Natural killer cell treated with Interleukin-12 subunit alpha and Interleukin-12 subunit beta and Interleukin-15 and Interleukin-18, amount 100 ng/mL, for 72 hours (primary cell): Measurements from ENCODE around the gene ZNF268. TPM values are rescaled to one million over a fixed set of nuclear protein-coding genes. Genes with fewer than 3 reads are reported as not detected.
A peak's percentile ranks its signal among the peaks of the same experiment; 100 is the strongest.

Experiments used
- ATAC-seq, 2 donors: fragments of 150-1000 bp; cut with Tn5 transposase in 1 of 2; sonication (Bioruptor Pico), chemical (Tn5 transposase) in 1 of 2; 2 replicates each; pipeline ENCODE4 v1.10.0; 2021
- DNase-seq: peaks from one replicate; pipeline ENCODE4 v3.0.0; 2022; ENCODE audit warnings: low spot score
- H3K27ac Mint-ChIP-seq, 2 donors: 1 replicate in 1 of 2; 2 replicates in 1 of 2; pipeline ENCODE4 v1.8.0; 2022; ENCODE audit warnings: mixed read lengths in 2 of 2, mild to moderate bottlenecking in 1 of 2, moderate library complexity in 1 of 2
- H3K27me3 Mint-ChIP-seq, 2 donors: 1 replicate in 1 of 2; 2 replicates in 1 of 2; pipeline ENCODE4 v1.8.0; 2022; ENCODE audit warnings: mixed read lengths in 2 of 2
- H3K36me3 Mint-ChIP-seq: one replicate; pipeline ENCODE4 v1.8.0; 2022; ENCODE audit warnings: mixed read lengths
- H3K4me1 Mint-ChIP-seq, 2 donors: 1 replicate in 1 of 2; 2 replicates in 1 of 2; pipeline ENCODE4 v1.8.0; 2022; ENCODE audit warnings: low read depth in 2 of 2, mixed read lengths in 2 of 2, mild to moderate bottlenecking in 1 of 2
- H3K4me3 Mint-ChIP-seq: one replicate; pipeline ENCODE4 v1.8.0; 2022; ENCODE audit warnings: mixed read lengths
- H3K9me3 Mint-ChIP-seq: 2 replicates; pipeline ENCODE4 v1.8.0; 2022; ENCODE audit warnings: mixed read lengths
- total RNA-seq, 2 donors: library from RNA; stranded (reverse); gene quantifications; one replicate each; pipeline ENCODE4 v1.2.3, GENCODE V29; 2022

ZNF268 gene
- total RNA-seq, result 10 to 100 TPM; 18.9 to 23.5 TPM

DNA sequence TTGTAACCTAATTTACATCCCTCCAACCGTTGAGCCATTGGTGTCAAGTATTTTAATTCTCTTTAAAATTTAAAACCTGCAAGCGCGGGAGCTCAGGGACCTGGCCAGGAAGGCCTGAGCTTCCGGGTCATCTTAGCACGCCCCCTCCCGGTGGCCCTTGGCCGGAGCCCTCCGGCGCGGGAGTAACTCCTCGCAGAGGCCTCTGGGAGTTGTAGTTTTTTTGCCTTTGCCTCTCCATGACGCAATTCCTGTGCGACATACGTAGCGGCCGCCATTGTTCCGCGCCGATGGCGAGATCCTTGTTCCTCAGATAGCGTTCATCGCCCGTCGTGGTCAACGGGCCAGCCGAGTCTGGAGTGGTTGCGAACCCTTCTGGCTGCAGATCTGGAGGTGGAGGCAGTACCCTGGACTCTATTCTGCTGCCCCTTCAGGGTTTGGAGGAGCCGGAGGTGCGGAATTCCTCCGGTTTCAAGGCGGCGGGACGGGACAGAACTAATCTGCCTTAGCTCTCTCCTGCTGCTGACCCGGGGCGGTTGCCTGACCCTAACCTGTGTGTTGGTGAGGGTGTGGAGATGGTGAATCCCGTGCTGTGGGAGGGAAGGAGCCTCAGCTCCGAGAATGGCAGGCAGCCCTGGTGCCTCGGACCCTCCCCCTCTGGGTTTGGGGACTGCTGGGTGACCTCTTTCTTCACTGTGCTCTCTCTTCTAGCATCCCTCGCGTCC is at the start of gene ZNF268:
Gene ZNF268 (plus strand): TSS at position 258 of the 722 bp plus-strand sequence. CDS start 503 bp downstream, outside the sequence.
- peak within 1 kb of the TSS; percentile 85 to 94 for H3K27ac Mint-ChIP-seq
- peaks cover 35% of the 10 kb centered on the region for H3K9me3 Mint-ChIP-seq
- H3K27me3 Mint-ChIP-seq, result peaks cover 0 to 5% of the 10 kb centered on the region in 2 donors
- peaks cover 14 to 24% of the 10 kb centered on the region in 2 donors for H3K4me1 Mint-ChIP-seq
- H3K4me3 Mint-ChIP-seq, result peak within 1 kb of the TSS; percentile 96
- DNase-seq, result peak; percentile 94
- peak; percentile 94 to 98 for ATAC-seq
- H3K36me3 Mint-ChIP-seq, result peaks cover 74% of the 10 kb centered on the region

DNA sequence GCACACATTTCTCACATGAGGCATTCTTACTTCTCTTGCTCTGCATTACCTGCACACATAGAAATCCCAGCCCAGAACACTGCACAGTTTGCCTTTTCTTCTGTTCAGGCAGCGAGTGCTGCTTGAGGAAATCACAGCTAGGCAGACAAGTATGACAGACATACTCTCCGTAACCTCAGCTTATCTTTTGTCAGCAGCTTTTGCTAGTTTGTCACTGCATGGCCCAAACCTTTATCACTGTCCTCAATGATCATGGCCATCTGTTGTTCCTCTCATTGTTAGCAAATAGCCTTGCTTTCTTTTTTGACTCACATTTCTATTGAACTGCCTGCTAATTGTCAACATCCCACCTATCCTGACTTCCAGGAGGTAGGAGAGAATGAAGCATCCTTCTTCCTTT is 45.5 kb upstream of the ZNF268 start:
- no peaks in the 10 kb centered on the region for H3K27me3 Mint-ChIP-seq
- no peak overlapping the region for H3K4me3 Mint-ChIP-seq
- no peak for DNase-seq
- H3K9me3 Mint-ChIP-seq, result peaks cover 41% of the 10 kb centered on the region
- H3K27ac Mint-ChIP-seq, result no peak overlapping the region
- H3K36me3 Mint-ChIP-seq, result peaks cover 77% of the 10 kb centered on the region
- H3K4me1 Mint-ChIP-seq, result peaks cover 9 to 13% of the 10 kb centered on the region in 2 donors
- ATAC-seq, result no peak

DNA sequence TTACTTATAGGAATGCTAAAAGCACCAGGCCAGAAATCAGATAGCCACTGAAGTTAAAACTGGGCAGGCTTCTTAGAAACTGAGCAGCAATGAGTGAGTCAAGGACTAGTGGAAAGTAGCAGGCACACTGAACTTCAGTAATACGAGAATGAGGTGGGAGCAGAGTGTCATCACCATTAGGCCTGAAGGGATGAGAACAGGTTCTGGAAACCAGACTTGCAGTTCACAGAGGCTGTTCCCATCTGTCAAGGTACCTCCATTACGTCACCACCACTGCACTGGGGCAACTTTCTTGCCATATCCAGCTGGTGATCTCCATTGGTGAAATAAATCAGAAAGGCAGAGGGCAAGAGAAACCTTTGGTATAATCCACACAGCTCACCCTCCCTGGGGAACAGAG is 35.3 kb upstream of the ZNF268 start:
- H3K9me3 Mint-ChIP-seq, result peaks cover 33% of the 10 kb centered on the region
- no peaks in the 10 kb centered on the region for H3K27me3 Mint-ChIP-seq
- no peaks in the 10 kb centered on the region for H3K4me1 Mint-ChIP-seq
- ATAC-seq (no peak), DNase-seq (no peak)
- no peak overlapping the region for H3K27ac Mint-ChIP-seq
- H3K36me3 Mint-ChIP-seq, result peaks cover 71% of the 10 kb centered on the region
- H3K4me3 Mint-ChIP-seq, result no peak overlapping the region

DNA sequence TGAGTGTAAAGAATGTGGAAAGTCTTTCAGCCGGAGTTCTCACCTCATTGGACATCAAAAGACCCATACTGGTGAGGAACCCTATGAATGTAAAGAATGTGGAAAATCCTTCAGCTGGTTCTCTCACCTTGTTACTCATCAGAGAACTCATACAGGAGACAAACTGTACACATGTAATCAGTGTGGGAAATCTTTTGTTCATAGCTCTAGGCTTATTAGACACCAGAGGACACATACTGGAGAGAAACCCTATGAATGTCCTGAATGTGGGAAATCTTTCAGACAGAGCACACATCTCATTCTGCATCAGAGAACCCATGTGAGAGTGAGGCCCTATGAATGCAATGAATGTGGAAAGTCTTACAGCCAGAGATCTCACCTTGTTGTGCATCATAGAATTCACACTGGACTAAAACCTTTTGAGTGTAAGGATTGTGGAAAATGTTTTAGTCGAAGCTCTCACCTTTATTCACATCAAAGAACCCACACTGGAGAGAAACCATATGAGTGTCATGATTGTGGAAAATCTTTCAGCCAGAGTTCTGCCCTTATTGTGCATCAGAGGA is 25.1 kb upstream of the ZNF268 start:
- H3K9me3 Mint-ChIP-seq, result peaks cover 41% of the 10 kb centered on the region
- peaks cover 79% of the 10 kb centered on the region for H3K36me3 Mint-ChIP-seq
- H3K27me3 Mint-ChIP-seq, result no peaks in the 10 kb centered on the region
- ATAC-seq, result no peak
- DNase-seq, result no peak
- H3K4me1 Mint-ChIP-seq, result no peaks in the 10 kb centered on the region
- H3K27ac Mint-ChIP-seq, result no peak overlapping the region
- no peak overlapping the region for H3K4me3 Mint-ChIP-seq

DNA sequence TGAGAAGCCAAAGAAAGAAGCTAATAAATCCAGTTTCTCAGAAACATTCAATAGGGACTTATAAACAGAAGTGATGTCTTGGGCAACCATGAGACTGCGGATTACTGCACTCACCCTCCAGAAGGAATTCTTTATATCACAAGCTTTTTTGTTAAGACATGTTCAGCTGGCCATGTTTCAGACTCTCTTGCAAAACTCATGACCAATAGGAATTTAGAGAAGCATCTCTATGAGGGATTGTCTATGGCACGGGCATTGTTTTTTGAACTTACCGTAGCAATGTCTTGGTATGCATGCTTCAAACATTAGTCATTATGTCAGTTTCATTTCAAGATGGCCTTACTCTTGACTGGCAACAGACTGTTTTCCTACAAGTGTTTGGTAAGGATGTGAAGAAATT is 15.5 kb upstream of the ZNF268 start:
- no peak for ATAC-seq
- DNase-seq, result no peak
- no peaks in the 10 kb centered on the region for H3K4me1 Mint-ChIP-seq
- peaks cover 14% of the 10 kb centered on the region for H3K9me3 Mint-ChIP-seq
- H3K36me3 Mint-ChIP-seq, result peaks cover 34% of the 10 kb centered on the region
- H3K4me3 Mint-ChIP-seq, result no peak overlapping the region
- H3K27me3 Mint-ChIP-seq, result no peaks in the 10 kb centered on the region
- H3K27ac Mint-ChIP-seq, result no peak overlapping the region

DNA sequence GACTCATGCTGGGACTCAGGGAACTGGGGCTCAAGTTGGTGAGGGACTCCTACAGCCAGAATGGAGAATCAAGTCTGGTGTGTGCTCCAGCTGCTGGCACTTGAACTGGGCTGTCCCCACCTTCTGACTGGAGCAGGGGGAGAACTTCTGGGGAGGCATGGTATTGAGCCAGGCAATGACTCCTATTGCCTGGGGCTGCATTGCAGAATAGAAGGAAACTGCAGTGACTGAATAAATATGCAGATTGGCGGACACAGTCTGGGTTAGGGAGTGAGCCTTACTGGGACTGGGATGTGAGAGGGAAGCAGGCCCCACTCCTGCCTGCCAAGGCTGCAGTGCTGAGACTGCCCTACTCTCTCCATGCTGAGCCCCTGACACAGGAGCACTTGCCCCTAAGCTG is 8.8 kb upstream of the ZNF268 start:
- Mint-ChIP-seq H3K27me3 (peaks cover 0 to 21% of the 10 kb centered on the region in 2 donors), H3K4me3 (no peak overlapping the region), H3K36me3 (peaks cover 31% of the 10 kb centered on the region), H3K27ac (no peak overlapping the region), H3K9me3 (peaks cover 15% of the 10 kb centered on the region), H3K4me1 (no peaks in the 10 kb centered on the region)
- ATAC-seq (no peak), DNase-seq (no peak)

DNA sequence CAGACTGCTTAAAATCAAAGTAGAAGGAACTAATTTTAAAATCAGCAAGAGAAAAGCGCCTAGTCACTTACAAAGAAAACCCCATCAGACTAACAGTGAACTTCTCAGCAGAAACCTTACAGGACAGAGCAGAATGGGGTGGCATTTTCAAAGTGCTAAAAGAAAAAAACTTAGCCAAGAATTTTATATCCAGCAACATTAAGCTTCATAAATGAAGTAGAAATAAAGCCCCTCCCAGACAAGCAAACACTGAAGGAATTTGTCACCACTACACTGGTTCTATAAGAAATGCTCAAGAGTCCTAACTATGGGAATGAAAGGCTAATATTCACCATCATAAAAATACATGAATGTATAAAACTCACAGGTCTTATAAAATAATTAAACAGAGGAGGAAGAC is 6.4 kb upstream of the ZNF268 start:
- ATAC-seq, result no peak
- Mint-ChIP-seq H3K4me1 (no peaks in the 10 kb centered on the region), H3K9me3 (peaks cover 23% of the 10 kb centered on the region), H3K36me3 (peaks cover 42% of the 10 kb centered on the region), H3K27me3 (peaks cover 0 to 21% of the 10 kb centered on the region in 2 donors), H3K4me3 (no peak overlapping the region), H3K27ac (no peak overlapping the region)
- no peak for DNase-seq

DNA sequence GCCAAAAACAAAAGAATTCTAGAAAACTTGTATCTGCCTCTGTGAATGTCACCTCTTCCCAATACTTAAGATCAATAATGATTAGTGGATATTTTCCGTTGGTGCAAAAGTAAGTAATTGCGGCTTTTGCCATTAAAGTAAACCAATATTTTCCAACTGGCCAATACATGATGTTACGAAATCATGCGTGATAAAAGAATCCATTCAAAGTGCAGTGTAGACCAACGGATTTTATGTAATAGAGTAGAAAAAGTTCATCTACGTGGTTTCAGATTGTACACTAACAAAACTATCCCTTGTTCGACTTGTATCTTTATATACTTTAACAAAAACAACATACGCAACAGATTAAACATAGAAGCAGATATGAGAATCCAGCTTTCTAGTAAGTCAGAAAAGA is 626 bp upstream of the ZNF268 start:
- peaks cover 38% of the 10 kb centered on the region for H3K9me3 Mint-ChIP-seq

DNA sequence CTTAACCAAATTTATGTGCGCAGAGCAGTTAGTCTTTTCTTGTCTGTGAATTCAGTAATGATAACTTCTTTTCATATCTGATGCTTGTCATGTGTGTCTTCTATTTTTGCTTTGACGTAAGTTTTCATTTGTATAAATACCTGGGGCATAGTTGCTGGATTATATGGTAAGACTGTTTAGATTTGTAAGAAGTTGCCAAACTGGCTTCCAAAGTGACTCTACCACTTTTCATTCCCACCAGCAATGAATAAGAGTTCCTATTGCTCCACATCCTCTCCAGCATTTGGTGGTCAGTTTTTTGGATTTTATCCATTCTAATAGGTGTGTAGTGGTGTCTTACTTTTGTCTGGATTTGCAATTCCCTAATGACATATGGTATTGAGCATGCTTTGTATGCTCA is 8.9 kb downstream of the ZNF268 start:
- peaks cover 96% of the 10 kb centered on the region for H3K36me3 Mint-ChIP-seq
- H3K9me3 Mint-ChIP-seq, result peaks cover 27% of the 10 kb centered on the region
- no peak overlapping the region for H3K4me3 Mint-ChIP-seq
- H3K4me1 Mint-ChIP-seq, result peaks cover 5 to 7% of the 10 kb centered on the region in 2 donors
- ATAC-seq, result no peak
- H3K27ac Mint-ChIP-seq, result no peak overlapping the region
- no peak for DNase-seq
- H3K27me3 Mint-ChIP-seq, result no peaks in the 10 kb centered on the region

More for the DNA sequence above, 626 bp upstream of the ZNF268 start:
- peaks cover 77% of the 10 kb centered on the region for H3K36me3 Mint-ChIP-seq
- no peak overlapping the region for H3K27ac Mint-ChIP-seq
- DNase-seq (no peak), ATAC-seq (no peak)
- H3K27me3 Mint-ChIP-seq, result peaks cover 0 to 12% of the 10 kb centered on the region in 2 donors
- H3K4me3 Mint-ChIP-seq, result no peak overlapping the region
- H3K4me1 Mint-ChIP-seq, result peaks cover 14 to 24% of the 10 kb centered on the region in 2 donors

DNA sequence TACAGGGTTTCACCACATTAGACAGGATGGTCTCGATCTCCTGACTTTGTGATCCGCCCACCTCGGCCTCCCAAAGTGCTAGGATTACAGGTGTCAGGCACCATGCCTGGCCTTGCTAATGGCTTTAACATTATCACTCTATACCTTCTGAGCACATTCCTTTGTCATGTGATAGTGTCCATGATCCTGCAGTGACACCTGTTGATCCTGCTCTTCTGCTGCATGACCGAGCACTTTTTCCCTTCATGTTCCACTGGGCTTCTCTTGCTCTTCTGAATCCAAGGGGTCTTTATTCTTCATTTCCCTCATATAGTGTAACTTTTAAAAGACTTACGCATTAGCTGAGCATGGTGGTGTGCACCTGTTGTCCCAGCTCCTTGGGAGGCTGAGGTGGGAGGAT is 11.6 kb downstream of the ZNF268 start:
- Mint-ChIP-seq H3K36me3 (peaks cover 83% of the 10 kb centered on the region), H3K9me3 (peaks cover 23% of the 10 kb centered on the region), H3K4me3 (no peak overlapping the region), H3K27ac (no peak overlapping the region), H3K27me3 (no peaks in the 10 kb centered on the region), H3K4me1 (peaks cover 0 to 2% of the 10 kb centered on the region in 2 donors)
- no peak for ATAC-seq
- DNase-seq, result no peak

DNA sequence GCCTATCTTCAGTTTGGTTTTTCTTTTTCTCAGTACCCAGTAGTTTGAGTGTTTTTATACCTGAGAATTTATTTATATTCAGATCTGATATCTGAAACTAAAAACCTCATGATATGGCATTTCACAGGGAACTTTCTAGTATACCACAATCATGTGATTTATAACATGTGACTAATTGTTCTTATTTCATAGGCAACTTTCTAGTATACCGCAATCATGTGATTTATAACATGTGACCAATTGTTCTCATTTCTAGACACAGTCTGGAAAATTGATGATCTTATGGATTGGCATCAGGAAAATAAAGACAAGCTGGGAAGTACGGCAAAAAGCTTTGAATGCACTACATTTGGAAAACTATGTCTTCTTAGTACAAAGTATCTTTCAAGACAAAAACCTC is 20.6 kb downstream of the ZNF268 start:
- no peak for ATAC-seq
- Mint-ChIP-seq H3K27ac (no peak overlapping the region), H3K4me1 (no peaks in the 10 kb centered on the region), H3K36me3 (peaks cover 68% of the 10 kb centered on the region), H3K27me3 (no peaks in the 10 kb centered on the region), H3K9me3 (peaks cover 29% of the 10 kb centered on the region), H3K4me3 (no peak overlapping the region)
- no peak for DNase-seq

DNA sequence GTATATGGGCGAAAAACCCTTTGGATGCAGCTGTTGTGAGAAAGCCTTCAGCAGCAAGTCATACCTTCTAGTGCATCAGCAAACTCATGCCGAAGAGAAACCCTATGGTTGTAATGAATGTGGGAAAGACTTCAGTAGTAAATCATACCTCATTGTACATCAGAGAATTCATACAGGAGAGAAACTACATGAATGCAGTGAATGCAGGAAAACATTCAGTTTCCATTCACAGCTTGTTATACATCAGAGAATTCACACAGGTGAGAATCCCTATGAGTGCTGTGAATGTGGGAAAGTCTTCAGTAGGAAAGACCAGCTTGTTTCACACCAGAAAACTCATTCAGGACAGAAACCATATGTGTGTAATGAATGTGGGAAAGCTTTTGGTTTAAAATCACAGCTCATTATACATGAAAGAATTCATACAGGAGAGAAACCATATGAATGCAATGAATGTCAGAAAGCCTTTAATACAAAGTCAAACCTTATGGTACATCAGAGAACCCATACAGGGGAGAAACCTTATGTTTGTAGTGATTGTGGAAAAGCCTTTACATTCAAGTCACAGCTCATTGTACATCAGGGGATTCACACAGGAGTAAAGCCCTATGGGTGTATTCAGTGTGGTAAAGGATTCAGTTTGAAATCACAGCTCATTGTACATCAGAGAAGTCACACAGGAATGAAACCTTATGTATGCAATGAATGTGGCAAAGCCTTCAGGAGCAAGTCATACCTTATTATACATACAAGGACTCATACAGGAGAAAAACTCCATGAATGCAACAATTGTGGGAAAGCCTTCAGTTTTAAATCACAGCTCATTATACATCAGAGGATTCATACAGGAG is 21.4 kb downstream of the ZNF268 start:
- Mint-ChIP-seq H3K4me3 (no peak overlapping the region), H3K36me3 (peaks cover 70% of the 10 kb centered on the region), H3K27ac (peak overlapping the region; percentile 44 to 59), H3K9me3 (peaks cover 29% of the 10 kb centered on the region), H3K4me1 (no peaks in the 10 kb centered on the region), H3K27me3 (no peaks in the 10 kb centered on the region)
- DNase-seq (no peak), ATAC-seq (no peak)

DNA sequence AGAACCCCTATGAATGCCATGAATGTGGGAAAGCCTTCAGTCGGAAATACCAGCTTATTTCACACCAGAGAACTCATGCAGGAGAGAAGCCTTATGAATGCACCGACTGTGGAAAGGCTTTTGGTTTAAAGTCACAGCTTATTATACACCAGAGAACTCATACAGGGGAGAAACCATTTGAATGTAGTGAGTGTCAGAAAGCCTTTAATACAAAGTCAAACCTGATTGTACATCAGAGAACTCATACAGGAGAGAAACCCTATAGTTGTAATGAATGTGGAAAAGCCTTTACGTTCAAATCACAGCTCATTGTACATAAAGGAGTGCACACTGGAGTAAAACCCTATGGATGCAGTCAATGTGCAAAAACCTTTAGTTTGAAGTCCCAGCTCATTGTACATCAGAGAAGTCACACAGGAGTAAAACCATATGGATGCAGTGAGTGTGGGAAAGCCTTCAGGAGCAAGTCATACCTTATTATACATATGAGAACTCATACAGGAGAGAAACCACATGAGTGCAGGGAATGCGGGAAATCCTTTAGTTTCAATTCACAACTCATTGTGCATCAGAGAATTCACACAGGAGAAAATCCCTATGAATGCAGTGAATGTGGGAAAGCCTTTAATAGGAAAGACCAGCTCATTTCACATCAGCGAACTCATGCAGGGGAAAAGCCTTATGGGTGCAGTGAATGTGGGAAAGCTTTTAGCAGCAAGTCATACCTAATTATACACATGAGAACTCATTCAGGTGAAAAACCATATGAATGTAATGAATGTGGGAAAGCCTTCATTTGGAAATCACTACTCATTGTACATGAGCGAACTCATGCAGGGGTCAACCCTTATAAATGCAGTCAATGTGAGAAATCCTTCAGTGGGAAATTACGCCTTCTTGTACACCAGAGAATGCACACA is 22.3 kb downstream of the ZNF268 start:
- ATAC-seq, result no peak
- Mint-ChIP-seq H3K27me3 (no peaks in the 10 kb centered on the region), H3K4me3 (no peak overlapping the region), H3K27ac (peak overlapping the region; percentile 44 to 59), H3K4me1 (no peaks in the 10 kb centered on the region), H3K36me3 (peaks cover 74% of the 10 kb centered on the region), H3K9me3 (peaks cover 32% of the 10 kb centered on the region)
- no peak for DNase-seq
